Measurements from ENCODE around the gene DBI. TPM values are rescaled to one million over a fixed set of nuclear protein-coding genes. Genes with fewer than 3 reads are reported as not detected.

DBI gene
- total and polyA plus RNA-seq, 2 of the 8 experiments (the other 6 are each of a cell fraction or from before 2014, with no cell fraction given) = 180 to 212 TPM

GRCh38 chr2:119337749-119338148 is 29.0 kb upstream of the DBI start:
- H4K8ac ChIP-seq (ENCODE audit: extremely low read depth, insufficient read depth, low read length) = no peak overlapping the region
- 92% methylated on average over 2 of the region's 2 CpGs; no CpG with 5 or more reads in 1 of the 2 experiments for WGBS, 2 experiments (ENCODE audit: extremely low coverage in 1 of 2, insufficient coverage in 1 of 2, insufficient read length in 1 of 2, insufficient replicate concordance in 2 of 2, low coverage in 1 of 2, low lambda C conversion rate in 2 of 2, missing lambda C conversion rate in 1 of 2)
- no peaks in the 10 kb centered on the region for H3K9me3 ChIP-seq (ENCODE audit: insufficient read depth in 2 of 2, low read depth in 1 of 2, low read length in 1 of 2)
- no peaks in the 10 kb centered on the region for H3K79me1 ChIP-seq (ENCODE audit: low read depth, low read length)
- no peaks in the 10 kb centered on the region for H4K20me1 ChIP-seq (replicated peaks in 1 of 2; ENCODE audit: control insufficient read depth in 1 of 2, insufficient read depth in 2 of 2, low read length in 2 of 2)
- no peak overlapping the region for H2BK12ac ChIP-seq (ENCODE audit: low read depth, low read length)
- no peak overlapping the region for H3K9ac ChIP-seq (replicated peaks in 1 of 4; ENCODE audit: extremely low read depth in 1 of 4, low read depth in 3 of 4, low read length in 3 of 4)
- H3K4ac ChIP-seq (replicated peaks; ENCODE audit: insufficient read length, low read depth, low read length) = no peak overlapping the region
- no peak overlapping the region for H3K27ac ChIP-seq (ENCODE audit: low read depth, low read length)
- no peak overlapping the region for H2AFZ ChIP-seq (ENCODE audit: low read length)
- H3K14ac ChIP-seq (ENCODE audit: insufficient read length) = no peak overlapping the region
- no peak overlapping the region for H4K91ac ChIP-seq (replicated peaks; ENCODE audit: insufficient read length, low read length)
- ChIA-PET CTCF (ENCODE audit: partially characterized antibody) (interaction anchor here (0.6 to 2.1 kb wide), 2 partner anchors 139 to 303 kb away, joined by 3 to 5 read pairs; no protein-coding TSS in a partner anchor), POLR2A (ENCODE audit: partially characterized antibody) (no interaction called here)
- H3K79me2 ChIP-seq (ENCODE audit: control insufficient read depth in 1 of 2, insufficient read depth in 2 of 2, low read length in 2 of 2) = no peaks in the 10 kb centered on the region
- no peak overlapping the region for H3K56ac ChIP-seq (replicated peaks; ENCODE audit: insufficient read length, low read depth, low read length)
- no peak overlapping the region for H3K18ac ChIP-seq (ENCODE audit: extremely low read depth, low read length)
- no peak overlapping the region for H2BK15ac ChIP-seq (ENCODE audit: low read length)
- DNase-seq (ENCODE audit: low read depth in 1 of 2, low spot score in 2 of 2) (no peak), FAIRE-seq (no peak)
- H3K23ac ChIP-seq (ENCODE audit: insufficient read length) = no peak overlapping the region
- H3K4me3 ChIP-seq (ENCODE audit: extremely low read depth in 1 of 4, insufficient read depth in 2 of 4, low read depth in 3 of 4, low read length in 4 of 4) = no peak overlapping the region
- H2BK5ac ChIP-seq (ENCODE audit: low read depth, low read length) = no peak overlapping the region
- no peaks in the 10 kb centered on the region for H3K23me2 ChIP-seq (ENCODE audit: low read depth, low read length)
- H2AK5ac ChIP-seq (ENCODE audit: low read depth, low read length) = no peak overlapping the region
- H3K4me2 ChIP-seq (ENCODE audit: insufficient read depth in 1 of 2, low read depth in 2 of 2, low read length in 2 of 2) = no peak overlapping the region
- no peaks in the 10 kb centered on the region for H3K4me1 ChIP-seq (replicated peaks in 1 of 4; ENCODE audit: control insufficient read depth in 3 of 4, insufficient read depth in 4 of 4, low read length in 3 of 4)
- no peaks in the 10 kb centered on the region for H3K36me3 ChIP-seq (ENCODE audit: control insufficient read depth in 2 of 4, insufficient read depth in 4 of 4, low read length in 3 of 4)
- no peaks in the 10 kb centered on the region for H3K27me3 ChIP-seq (replicated peaks in 1 of 4; ENCODE audit: control insufficient read depth in 3 of 4, extremely low read depth in 1 of 4, insufficient read depth in 3 of 4, low read length in 3 of 4)
- no peak overlapping the region for H4K5ac ChIP-seq (ENCODE audit: insufficient read length, low read depth, low read length)
- H2BK120ac ChIP-seq (replicated peaks; ENCODE audit: low read depth, low read length) = no peak overlapping the region
- no peak overlapping the region for H2BK20ac ChIP-seq (ENCODE audit: low read length)
- TF ChIP-seq NANOG (IDR thresholded peaks at IDR 0.05; ENCODE audit: insufficient read depth, low read depth, low read length, poor library complexity, severe bottlenecking) = no peak
- TF ChIP-seq CEBPB (IDR thresholded peaks at IDR 0.05; ENCODE audit: low read depth, low read length) = no peak
- no peak for TF ChIP-seq CBX5 (IDR thresholded peaks at IDR 0.05; ENCODE audit: low read depth, low read length)
- no peak for TF ChIP-seq RXRA (IDR thresholded peaks at IDR 0.05; ENCODE audit: insufficient read depth, low read depth, low read length)
- no peak for TF ChIP-seq CBX8 (IDR thresholded peaks at IDR 0.05; ENCODE audit: borderline replicate concordance, low read depth, low read length)
- TF ChIP-seq CREB1 (IDR thresholded peaks at IDR 0.05) = no peak
- TF ChIP-seq SRF (IDR thresholded peaks at IDR 0.05; ENCODE audit: low read depth, low read length) = no peak
- TF ChIP-seq HDAC6 (IDR thresholded peaks at IDR 0.05; ENCODE audit: low read depth, low read length) = no peak
- TF ChIP-seq TCF12 (IDR thresholded peaks at IDR 0.05; ENCODE audit: low read depth, low read length) = no peak
- no peak for TF ChIP-seq CTCF (IDR thresholded peaks at IDR 0.05; ENCODE audit: control extremely low read depth in 1 of 3, insufficient read depth in 1 of 3, low read depth in 1 of 3, low read length in 3 of 3)
- TF ChIP-seq SAP30 (IDR thresholded peaks at IDR 0.05; ENCODE audit: insufficient read depth, insufficient replicate concordance, low read length) = no peak
- no peak for TF ChIP-seq ASH2L (IDR thresholded peaks at IDR 0.05; ENCODE audit: low read length)
